K562 (cell line): Measurements from ENCODE around the gene MAP3K12. TPM values are rescaled to one million over a fixed set of nuclear protein-coding genes. Genes with fewer than 3 reads are reported as not detected.

Source experiments
- BDP1 ChIP-seq: IDR thresholded peaks from 3 replicates; pipeline ENCODE4 v1.6.1; 2011; ENCODE audit not compliant: insufficient read length, insufficient read depth
- CEBPG ChIP-seq, 3 experiments: fragments of 200-800 bp in 1 of 3; sonication (Bioruptor generic) in 1 of 3; sonication (generic) in 1 of 3; formaldehyde crosslinking in 1 of 3; IDR thresholded peaks in 2 of 3; conservative IDR thresholded peaks in 1 of 3; 2 replicates each; pipeline versions ENCODE4 v1.6.1 to v1.8.0; 2016 to 2022; ENCODE audit warnings: missing compliant biosample characterization in 2 of 3, missing genetic modification characterization in 2 of 3, mild to moderate bottlenecking in 1 of 3, missing genetic modification reagents in 1 of 3
- CTBP1 ChIP-seq: fragments of 450-650 bp; IDR thresholded peaks from 2 replicates; pipeline ENCODE4 v1.6.1; 2016; ENCODE audit warnings: borderline replicate concordance
- DMBX1 ChIP-seq: fragments of 250-450 bp; sonication (Bioruptor Pico); IDR thresholded peaks from 2 replicates; pipeline ENCODE4 v1.8.0; 2022; ENCODE audit warnings: inconsistent platforms, mild to moderate bottlenecking, moderate library complexity, borderline replicate concordance
- ETV5 ChIP-seq: sonication (generic); formaldehyde crosslinking; IDR thresholded peaks from 2 replicates; pipeline ENCODE4 v1.4.0; 2020; ENCODE audit warnings: low read depth, mild to moderate bottlenecking, missing genetic modification reagents
- FOXK1 ChIP-seq: sonication (generic); formaldehyde crosslinking; IDR thresholded peaks from 2 replicates; pipeline ENCODE4 v1.8.0; 2022; ENCODE audit warnings: missing genetic modification reagents, mild to moderate bottlenecking, borderline replicate concordance
- NCOA1 ChIP-seq: fragments of 450-650 bp; IDR thresholded peaks from 2 replicates; pipeline ENCODE4 v1.6.1; 2016; ENCODE audit warnings: low read depth
- RAD51 ChIP-seq: fragments of 450-650 bp; IDR thresholded peaks from 2 replicates; pipeline ENCODE4 v1.7.1; 2016; ENCODE audit warnings: low read depth, mild to moderate bottlenecking, borderline replicate concordance
- RCOR1 ChIP-seq, 2 experiments: IDR thresholded peaks; 2 replicates each; pipeline ENCODE4 v1.6.1; 2012; ENCODE audit warnings: low read depth in 2 of 2, low read length in 2 of 2, borderline replicate concordance in 1 of 2, improper control_type of control experiment in 1 of 2
- SIX5 ChIP-seq, 2 experiments: IDR thresholded peaks; 2 replicates each; pipeline ENCODE4 v1.6.1; 2011; ENCODE audit warnings: low read length in 2 of 2, borderline replicate concordance in 1 of 2, low read depth in 1 of 2, mild to moderate bottlenecking in 1 of 2, moderate library complexity in 1 of 2; ENCODE audit not compliant: insufficient read depth in 1 of 2
- SRSF3 ChIP-seq: fragments of 200-400 bp; formaldehyde crosslinking; IDR thresholded peaks from 2 replicates; pipeline ENCODE4 v1.6.1; 2016; ENCODE audit warnings: mild to moderate bottlenecking, low read length, moderate library complexity; ENCODE audit not compliant: insufficient read depth
- TEAD2 ChIP-seq: fragments of 450-650 bp; IDR thresholded peaks from 2 replicates; pipeline ENCODE4 v1.6.1; 2016; ENCODE audit warnings: missing genetic modification characterization, control low read depth, missing compliant biosample characterization
- THRAP3 ChIP-seq: fragments of 450-650 bp; IDR thresholded peaks from 2 replicates; pipeline ENCODE4 v1.6.1; 2016; ENCODE audit warnings: mild to moderate bottlenecking, inconsistent platforms, borderline replicate concordance
- ZFP30 ChIP-seq: fragments of 250-450 bp; sonication (Bioruptor Pico); IDR thresholded peaks from 2 replicates; pipeline ENCODE4 v1.8.0; 2022; ENCODE audit warnings: moderate library complexity, mild to moderate bottlenecking, inconsistent platforms, borderline replicate concordance
- ZFX ChIP-seq: sonication (generic); formaldehyde crosslinking; IDR thresholded peaks from 2 replicates; pipeline ENCODE4 v1.8.0; 2022; ENCODE audit warnings: mild to moderate bottlenecking, missing genetic modification reagents, moderate library complexity
- ZNF224 ChIP-seq: sonication (generic); formaldehyde crosslinking; IDR thresholded peaks from 2 replicates; pipeline ENCODE4 v1.8.0; 2022; ENCODE audit warnings: mild to moderate bottlenecking, missing genetic modification reagents
- ZNF24 ChIP-seq: fragments of 450-650 bp; IDR thresholded peaks from 2 replicates; pipeline ENCODE4 v1.6.1; 2016
- ZNF707 ChIP-seq: fragments of 250-450 bp; sonication (Bioruptor Pico); conservative IDR thresholded peaks from 2 replicates; pipeline ENCODE4 v1.8.0; 2022; ENCODE audit warnings: inconsistent platforms, mild to moderate bottlenecking, moderate library complexity
- polyA plus RNA-seq, 8 experiments: library from polyadenylated mRNA; depleted of rRNA in 4 of 8; stranded (reverse) in 5 of 8; unstranded in 3 of 8; fragments of >200 nt; fragmentation: Nextera tagmentation in 2 of 8; fragmentation: Illumina TruSeq in 1 of 8; extraction: Ambion mirVana in 2 of 8; extraction: Trizol in 1 of 8; gene quantifications; 2 replicates each; pipeline versions ENCODE4 v1.2.1 to v1.2.3, GENCODE V29; 2011 to 2014; ENCODE audit warnings: inconsistent platforms in 1 of 8, missing spikeins in 1 of 8
- total RNA-seq, 7 experiments: library from RNA; depleted of rRNA in 6 of 7; stranded (reverse); fragments of >200 nt in 6 of 7; fragmentation: Illumina TruSeq in 2 of 7; extraction: Trizol in 2 of 7; gene quantifications; 2 replicates each; pipeline versions ENCODE4 v1.2.1 to v1.2.3, GENCODE V29; 2011 to 2021; ENCODE audit warnings: low replicate concordance in 1 of 7
- TF ChIP-seq, protein P1 (sequence below): sonication (generic); formaldehyde crosslinking; IDR thresholded peaks from 2 replicates; pipeline ENCODE4 v1.8.1; 2023; ENCODE audit warnings: mild to moderate bottlenecking, missing genetic modification reagents
- TF ChIP-seq, protein P2 (sequence below): fragments of 250-450 bp; sonication (Bioruptor Pico); IDR thresholded peaks from 2 replicates; pipeline ENCODE4 v1.5.0; 2021; ENCODE audit warnings: mild to moderate bottlenecking, borderline replicate concordance
- TF ChIP-seq, protein P3 (sequence below): sonication (generic); formaldehyde crosslinking; IDR thresholded peaks from 2 replicates; pipeline ENCODE4 v1.8.0; 2022; ENCODE audit warnings: mild to moderate bottlenecking, low read depth, missing genetic modification reagents
- TF ChIP-seq, protein P4 (sequence below): fragments of 450-650 bp; conservative IDR thresholded peaks from 2 replicates; pipeline ENCODE4 v1.6.1; 2016; ENCODE audit warnings: missing genetic modification characterization, low read depth, mild to moderate bottlenecking, missing compliant biosample characterization, moderate library complexity

The MAP3K12 gene
- total and polyA plus RNA-seq, 9 of the 15 experiments (the other 6 are each of a cell fraction or from before 2014, with no cell fraction given), result 0.10 to 2.4 (median 1.6) TPM

DNA sequence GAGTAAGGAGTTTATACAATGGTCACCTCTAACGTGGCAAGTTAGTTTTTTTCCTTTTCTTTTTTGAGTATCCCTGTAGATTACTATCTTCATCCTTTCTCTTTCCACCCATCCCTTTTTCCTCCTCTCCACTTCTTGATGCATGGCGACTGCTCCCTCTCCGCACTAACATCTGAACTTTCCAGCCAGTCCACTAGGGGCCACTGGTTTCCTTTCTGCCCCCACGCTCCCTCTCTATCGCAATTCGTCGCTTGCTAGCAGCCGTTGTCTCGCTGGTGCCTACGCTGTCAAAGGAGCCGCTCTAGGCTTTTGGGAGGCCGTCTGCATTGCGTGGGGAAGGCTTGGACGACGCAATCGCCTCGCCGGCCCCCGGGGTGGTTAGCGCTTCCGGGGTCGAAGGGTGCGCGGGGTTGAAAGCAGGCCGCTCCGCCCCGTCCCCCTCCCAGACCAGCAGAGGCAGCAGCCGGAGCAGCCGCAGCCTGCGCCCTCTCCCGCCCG is 47.5 kb downstream of the MAP3K12 start, which contains the start of gene PCBP2 (continued):
- peak; percentile 95 for TF ChIP-seq CEBPG (CRISPR knock-in tag; IDR thresholded peaks at IDR 0.05)
- TF ChIP-seq CEBPG (tag; conservative IDR thresholded peaks at IDR 0.05 in 1 of 2, IDR thresholded peaks at IDR 0.05 in 1 of 2), result peak; percentile 69 to 89
- TF ChIP-seq TEAD2 (tag), result no peak
- TF ChIP-seq SRSF3, result no peak
- no peak for TF ChIP-seq ZFP30 (CRISPR knock-in tag)
- TF ChIP-seq, protein P1, sequence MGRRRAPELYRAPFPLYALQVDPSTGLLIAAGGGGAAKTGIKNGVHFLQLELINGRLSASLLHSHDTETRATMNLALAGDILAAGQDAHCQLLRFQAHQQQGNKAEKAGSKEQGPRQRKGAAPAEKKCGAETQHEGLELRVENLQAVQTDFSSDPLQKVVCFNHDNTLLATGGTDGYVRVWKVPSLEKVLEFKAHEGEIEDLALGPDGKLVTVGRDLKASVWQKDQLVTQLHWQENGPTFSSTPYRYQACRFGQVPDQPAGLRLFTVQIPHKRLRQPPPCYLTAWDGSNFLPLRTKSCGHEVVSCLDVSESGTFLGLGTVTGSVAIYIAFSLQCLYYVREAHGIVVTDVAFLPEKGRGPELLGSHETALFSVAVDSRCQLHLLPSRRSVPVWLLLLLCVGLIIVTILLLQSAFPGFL (CRISPR knock-in tag), result no peak
- peak; percentile 51 to 93; a peak in 3 of 4 replicates for TF ChIP-seq RCOR1 (IDR thresholded peaks at IDR 0.05; ENCODE audit: borderline replicate concordance in 1 of 2, low read depth in 2 of 2, low read length in 2 of 2)
- TF ChIP-seq ETV5 (CRISPR knock-in tag), result peak; percentile 20; the same call in 1 of the 2 replicates
- TF ChIP-seq, protein P2, sequence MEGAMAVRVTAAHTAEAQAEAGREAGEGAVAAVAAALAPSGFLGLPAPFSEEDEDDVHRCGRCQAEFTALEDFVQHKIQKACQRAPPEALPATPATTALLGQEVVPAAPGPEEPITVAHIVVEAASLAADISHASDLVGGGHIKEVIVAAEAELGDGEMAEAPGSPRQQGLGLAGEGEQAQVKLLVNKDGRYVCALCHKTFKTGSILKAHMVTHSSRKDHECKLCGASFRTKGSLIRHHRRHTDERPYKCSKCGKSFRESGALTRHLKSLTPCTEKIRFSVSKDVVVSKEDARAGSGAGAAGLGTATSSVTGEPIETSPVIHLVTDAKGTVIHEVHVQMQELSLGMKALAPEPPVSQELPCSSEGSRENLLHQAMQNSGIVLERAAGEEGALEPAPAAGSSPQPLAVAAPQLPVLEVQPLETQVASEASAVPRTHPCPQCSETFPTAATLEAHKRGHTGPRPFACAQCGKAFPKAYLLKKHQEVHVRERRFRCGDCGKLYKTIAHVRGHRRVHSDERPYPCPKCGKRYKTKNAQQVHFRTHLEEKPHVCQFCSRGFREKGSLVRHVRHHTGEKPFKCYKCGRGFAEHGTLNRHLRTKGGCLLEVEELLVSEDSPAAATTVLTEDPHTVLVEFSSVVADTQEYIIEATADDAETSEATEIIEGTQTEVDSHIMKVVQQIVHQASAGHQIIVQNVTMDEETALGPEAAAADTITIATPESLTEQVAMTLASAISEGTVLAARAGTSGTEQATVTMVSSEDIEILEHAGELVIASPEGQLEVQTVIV (CRISPR knock-in tag), result no peak
- TF ChIP-seq, protein P3, sequence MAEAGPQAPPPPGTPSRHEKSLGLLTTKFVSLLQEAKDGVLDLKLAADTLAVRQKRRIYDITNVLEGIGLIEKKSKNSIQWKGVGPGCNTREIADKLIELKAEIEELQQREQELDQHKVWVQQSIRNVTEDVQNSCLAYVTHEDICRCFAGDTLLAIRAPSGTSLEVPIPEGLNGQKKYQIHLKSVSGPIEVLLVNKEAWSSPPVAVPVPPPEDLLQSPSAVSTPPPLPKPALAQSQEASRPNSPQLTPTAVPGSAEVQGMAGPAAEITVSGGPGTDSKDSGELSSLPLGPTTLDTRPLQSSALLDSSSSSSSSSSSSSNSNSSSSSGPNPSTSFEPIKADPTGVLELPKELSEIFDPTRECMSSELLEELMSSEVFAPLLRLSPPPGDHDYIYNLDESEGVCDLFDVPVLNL (CRISPR knock-in tag), result 0 out of 2 replicates have a peak, but pooled peaks have one; percentile 28
- peak; percentile 64; the same call in 1 of the 2 replicates for TF ChIP-seq NCOA1
- no peak for TF ChIP-seq BDP1
- TF ChIP-seq, protein P4, sequence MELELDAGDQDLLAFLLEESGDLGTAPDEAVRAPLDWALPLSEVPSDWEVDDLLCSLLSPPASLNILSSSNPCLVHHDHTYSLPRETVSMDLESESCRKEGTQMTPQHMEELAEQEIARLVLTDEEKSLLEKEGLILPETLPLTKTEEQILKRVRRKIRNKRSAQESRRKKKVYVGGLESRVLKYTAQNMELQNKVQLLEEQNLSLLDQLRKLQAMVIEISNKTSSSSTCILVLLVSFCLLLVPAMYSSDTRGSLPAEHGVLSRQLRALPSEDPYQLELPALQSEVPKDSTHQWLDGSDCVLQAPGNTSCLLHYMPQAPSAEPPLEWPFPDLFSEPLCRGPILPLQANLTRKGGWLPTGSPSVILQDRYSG, result no peak
- no peak for TF ChIP-seq ZFX (CRISPR knock-in tag)
- peak; percentile 10; the same call in 1 of the 2 replicates for TF ChIP-seq RAD51
- peak; percentile 49 to 58; a peak in 3 of 4 replicates for TF ChIP-seq SIX5 (IDR thresholded peaks at IDR 0.05; ENCODE audit: borderline replicate concordance in 1 of 2, insufficient read depth in 1 of 2, low read depth in 1 of 2, low read length in 2 of 2)
- TF ChIP-seq ZNF24, result peak; percentile 33; the same call in 1 of the 2 replicates
- no peak for TF ChIP-seq ZNF224
- TF ChIP-seq CTBP1, result peak; percentile 95
- TF ChIP-seq DMBX1 (CRISPR knock-in tag), result no peak
- no peak for TF ChIP-seq ZNF707
- TF ChIP-seq FOXK1 (CRISPR knock-in tag), result no peak
- peak; percentile 84; the same call in 1 of the 2 replicates for TF ChIP-seq THRAP3
